GM12873 (cell line): Measurements from ENCODE around the gene OR4C46.

Experiments
- TF ChIP-seq, protein P1 (sequence below): IDR thresholded peaks from 2 replicates; pipeline ENCODE4 v1.5.1; 2012; ENCODE audit warnings: low read depth, mild to moderate bottlenecking, moderate library complexity, low read length, control low read depth; ENCODE audit not compliant: insufficient read depth; ENCODE audit errors: missing control alignments

Gene OR4C46

DNA sequence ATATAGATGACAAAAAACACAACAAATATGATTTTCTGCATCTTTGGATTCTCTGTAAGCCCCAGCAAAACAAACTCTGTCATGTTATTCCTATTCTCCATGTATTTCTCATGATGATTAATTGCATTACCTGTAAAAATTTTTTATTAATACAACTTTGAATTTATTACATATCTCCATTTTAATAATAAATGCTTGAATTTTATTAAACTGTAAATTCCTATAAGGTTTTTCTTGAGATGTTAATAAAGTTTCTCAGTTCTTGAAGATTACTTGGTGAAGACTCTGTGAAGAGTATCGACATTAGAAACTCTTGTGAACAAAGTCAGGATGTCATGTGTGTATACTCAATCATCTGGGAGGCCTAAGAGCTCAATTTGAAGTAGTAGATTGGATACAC lies at the start of gene OR4C46:
Gene OR4C46, minus strand, starts transcription at position 101 of the 400 bp plus-strand sequence. Its CDS starts 0 bp downstream, at position 101.
- TF ChIP-seq, protein P1, sequence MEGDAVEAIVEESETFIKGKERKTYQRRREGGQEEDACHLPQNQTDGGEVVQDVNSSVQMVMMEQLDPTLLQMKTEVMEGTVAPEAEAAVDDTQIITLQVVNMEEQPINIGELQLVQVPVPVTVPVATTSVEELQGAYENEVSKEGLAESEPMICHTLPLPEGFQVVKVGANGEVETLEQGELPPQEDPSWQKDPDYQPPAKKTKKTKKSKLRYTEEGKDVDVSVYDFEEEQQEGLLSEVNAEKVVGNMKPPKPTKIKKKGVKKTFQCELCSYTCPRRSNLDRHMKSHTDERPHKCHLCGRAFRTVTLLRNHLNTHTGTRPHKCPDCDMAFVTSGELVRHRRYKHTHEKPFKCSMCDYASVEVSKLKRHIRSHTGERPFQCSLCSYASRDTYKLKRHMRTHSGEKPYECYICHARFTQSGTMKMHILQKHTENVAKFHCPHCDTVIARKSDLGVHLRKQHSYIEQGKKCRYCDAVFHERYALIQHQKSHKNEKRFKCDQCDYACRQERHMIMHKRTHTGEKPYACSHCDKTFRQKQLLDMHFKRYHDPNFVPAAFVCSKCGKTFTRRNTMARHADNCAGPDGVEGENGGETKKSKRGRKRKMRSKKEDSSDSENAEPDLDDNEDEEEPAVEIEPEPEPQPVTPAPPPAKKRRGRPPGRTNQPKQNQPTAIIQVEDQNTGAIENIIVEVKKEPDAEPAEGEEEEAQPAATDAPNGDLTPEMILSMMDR: no peak

DNA sequence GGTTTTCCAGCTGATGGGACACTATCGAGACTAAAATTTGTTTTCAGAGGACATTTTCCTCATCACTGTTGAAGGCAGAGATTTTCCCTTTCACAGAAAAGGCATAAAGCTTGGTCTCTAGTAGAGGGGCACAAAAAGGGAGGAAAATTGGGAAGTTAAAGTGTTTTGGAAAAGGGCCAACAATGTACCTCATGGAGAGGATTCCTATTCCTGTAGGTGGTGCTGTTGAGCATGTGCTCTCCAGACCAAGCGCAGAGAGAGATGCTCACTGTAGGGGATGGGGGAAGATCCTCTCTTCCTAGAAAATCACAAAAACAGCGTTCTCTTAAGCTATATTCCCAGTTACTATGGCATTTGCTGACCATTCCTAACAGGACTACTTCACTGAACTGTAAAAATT lies 44.9 kb downstream of the OR4C46 start:
- TF ChIP-seq, protein P1: peak; percentile 22

DNA sequence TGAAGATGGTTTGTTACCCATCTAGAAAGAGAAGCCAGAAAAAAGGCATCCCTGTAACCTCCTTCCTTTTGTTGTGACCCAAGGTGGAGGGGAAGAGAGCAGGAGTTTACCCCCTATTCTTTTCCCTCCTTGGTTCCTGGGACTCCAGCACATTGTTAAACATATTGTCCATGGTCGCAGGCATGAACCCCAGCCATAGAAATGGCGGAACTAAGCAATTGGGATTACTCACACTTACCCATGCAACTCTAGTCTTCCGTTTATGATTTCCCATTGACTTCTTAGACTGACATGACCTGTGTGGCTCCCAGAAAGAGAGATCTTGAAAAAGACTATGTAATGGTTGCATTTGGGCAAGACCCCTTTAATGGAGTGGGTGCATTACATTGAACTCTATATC lies 45.4 kb downstream of the OR4C46 start:
- TF ChIP-seq, protein P1: no peak
